Activated naive CD4-positive, alpha-beta T cell (primary cell): ENCODE data around the gene COMMD1.
A peak's percentile ranks its signal among the peaks of the same experiment; 100 is the strongest.
"Not testable (repeated sequence)": the region's sequence is repeated elsewhere in the genome, so short reads cannot be mapped to it uniquely, and the experiment has no call there.

Source experiments
- DNase-seq, 4 experiments: peaks; one replicate each; lab custom pipeline; 2025; lab: John Stamatoyannopoulos, UW

COMMD1 gene

DNA sequence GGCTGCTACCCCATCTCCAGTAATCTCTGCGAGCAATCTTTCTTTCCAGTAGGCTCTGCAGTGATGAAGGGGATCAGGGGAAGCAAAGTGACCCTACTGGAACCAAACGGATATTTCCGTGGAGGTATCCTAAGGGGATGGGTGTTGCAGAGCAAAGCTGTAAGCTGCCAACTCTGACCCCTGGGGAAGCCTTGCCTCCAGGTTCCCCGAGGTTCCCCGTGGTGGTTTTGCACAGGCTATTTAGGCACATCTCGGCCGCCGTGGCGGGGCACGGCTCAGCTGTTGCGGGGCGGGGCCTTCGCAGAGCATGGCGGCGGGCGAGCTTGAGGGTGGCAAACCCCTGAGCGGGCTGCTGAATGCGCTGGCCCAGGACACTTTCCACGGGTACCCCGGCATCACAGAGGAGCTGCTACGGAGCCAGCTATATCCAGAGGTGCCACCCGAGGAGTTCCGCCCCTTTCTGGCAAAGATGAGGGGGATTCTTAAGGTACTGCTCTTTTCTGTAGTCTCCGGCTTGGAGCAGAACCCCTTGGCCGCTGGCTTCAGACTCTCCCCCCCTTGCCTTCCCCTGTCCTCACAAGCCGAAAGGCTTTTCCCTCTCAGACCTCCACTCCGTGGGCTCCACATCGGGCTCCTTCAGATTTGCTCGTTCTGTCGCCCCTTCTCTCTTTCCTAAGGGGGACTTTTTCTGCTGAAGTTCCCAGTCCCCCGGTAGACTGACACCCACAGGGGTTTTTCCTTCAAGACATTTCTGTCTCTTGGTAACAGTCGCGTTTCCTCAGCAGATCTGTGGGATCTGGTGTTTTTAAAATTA, at the start of gene COMMD1:
Gene COMMD1 (plus strand): TSS at position 303 of the 814 bp plus-strand sequence. CDS start 5 bp downstream, at position 308.
- peak; percentile 54 to 74 (median 62) for DNase-seq

- DNase-seq, result no peak
These were observed 48.2 kb upstream of the COMMD1 start for GRCh38 chr2:61857224-61857623.

DNA sequence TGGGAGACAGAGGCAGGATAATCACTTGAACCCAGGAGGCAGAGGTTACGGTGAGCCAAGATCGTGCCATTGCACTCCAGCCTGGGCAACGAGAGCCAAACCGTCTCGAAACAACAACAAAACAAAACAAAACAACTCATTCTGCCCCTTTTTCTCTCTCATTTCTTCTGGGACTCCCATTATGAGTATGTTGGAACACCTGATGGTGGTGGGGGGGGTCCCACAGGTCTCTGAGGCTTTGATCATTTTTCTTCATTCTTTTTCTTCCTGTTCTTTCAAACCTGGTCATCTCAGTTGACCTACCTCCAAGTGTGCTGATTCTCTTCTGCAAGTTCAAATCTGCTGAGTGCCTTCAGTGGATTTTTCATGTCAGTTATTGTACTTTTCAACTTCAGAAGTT, 43.4 kb upstream of the COMMD1 start:
- DNase-seq, result no peak

DNA sequence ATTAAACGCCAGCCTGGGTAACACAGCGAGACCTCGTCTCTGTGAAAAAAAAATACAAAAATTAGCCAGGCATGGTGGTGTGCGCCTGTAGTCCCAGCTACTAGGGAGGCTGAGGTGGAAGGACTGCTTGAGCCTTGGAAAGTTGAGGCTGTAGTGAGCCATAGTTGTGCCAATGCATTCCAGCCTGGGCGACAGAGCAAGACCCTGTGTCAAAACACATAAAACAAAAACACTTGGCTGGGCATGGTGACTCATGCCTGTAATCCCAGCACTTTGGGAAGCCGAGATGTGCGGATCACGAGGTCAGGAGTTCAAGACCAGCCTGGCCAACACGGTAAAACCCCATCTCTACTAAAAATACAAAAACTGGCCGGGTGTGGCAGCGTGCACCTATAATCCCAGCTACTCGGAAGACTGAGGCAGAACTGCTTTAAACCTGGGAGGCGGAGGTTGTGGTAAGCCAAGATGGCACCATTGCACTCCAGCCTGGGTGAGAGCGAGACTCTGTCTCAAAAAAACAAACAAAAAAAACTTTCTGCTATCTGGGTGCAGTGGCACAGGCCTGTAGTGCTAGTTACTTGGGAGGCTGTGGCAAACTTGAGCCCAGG, 38.9 kb upstream of the COMMD1 start:
- not testable (repeated sequence) for DNase-seq

DNA sequence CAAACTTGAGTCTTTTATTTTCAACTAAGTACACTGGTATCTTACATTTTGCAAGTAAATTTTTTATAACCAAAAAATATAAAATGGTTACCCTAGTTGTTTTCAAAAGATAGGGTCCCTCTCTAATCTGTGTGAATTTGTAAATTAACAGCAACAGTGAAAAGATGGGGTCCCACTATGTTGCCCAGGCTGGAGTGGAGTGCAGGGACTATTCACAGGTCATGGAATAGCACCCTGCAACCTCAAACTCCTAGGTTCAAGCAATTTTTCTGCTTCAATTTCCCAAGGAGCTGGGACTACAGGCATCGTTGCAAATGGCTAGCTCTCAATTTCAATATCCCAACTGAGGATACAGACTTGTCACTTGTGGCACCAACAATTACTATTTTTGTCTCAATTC, 29.1 kb upstream of the COMMD1 start:
- DNase-seq, result no peak

DNA sequence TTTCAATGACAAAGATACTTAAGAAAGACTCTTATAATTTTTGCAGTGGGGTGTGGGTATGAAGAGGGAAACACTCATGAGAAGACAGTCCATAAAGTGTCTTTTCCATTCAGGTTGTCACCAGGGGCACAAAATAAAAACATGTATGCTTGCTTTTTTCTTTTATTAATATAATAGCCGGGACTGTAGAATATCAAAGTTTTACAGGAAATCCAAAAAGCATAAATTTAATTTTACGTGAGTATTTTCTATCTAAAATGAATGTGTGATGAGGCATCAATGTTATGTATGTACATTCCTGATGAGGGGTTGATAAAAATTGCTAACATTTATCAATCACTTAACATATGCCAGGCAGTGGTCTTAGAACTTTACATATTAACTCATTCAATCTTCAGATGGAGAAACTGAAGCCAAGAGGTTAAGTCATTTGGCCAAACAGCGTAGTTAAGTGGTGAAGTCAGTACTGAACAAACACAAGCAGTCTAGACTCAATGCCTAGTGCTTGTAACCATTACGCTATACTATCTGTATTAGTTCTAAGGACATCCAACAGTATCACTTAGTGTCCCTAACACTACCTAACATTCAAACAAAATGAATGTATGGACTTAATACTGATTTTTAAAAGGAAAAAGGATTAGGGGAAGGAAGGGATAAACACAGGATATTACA, 27.8 kb upstream of the COMMD1 start:
- DNase-seq, result no peak

- DNase-seq, result no peak
These were observed 26.7 kb upstream of the COMMD1 start for GRCh38 chr2:61878761-61879160.

GRCh38 chr2:61879351-61879750, 26.1 kb upstream of the COMMD1 start:
- DNase-seq, result not testable (repeated sequence)

- no peak for DNase-seq
These were observed 22.6 kb upstream of the COMMD1 start for GRCh38 chr2:61882850-61883249.

DNA sequence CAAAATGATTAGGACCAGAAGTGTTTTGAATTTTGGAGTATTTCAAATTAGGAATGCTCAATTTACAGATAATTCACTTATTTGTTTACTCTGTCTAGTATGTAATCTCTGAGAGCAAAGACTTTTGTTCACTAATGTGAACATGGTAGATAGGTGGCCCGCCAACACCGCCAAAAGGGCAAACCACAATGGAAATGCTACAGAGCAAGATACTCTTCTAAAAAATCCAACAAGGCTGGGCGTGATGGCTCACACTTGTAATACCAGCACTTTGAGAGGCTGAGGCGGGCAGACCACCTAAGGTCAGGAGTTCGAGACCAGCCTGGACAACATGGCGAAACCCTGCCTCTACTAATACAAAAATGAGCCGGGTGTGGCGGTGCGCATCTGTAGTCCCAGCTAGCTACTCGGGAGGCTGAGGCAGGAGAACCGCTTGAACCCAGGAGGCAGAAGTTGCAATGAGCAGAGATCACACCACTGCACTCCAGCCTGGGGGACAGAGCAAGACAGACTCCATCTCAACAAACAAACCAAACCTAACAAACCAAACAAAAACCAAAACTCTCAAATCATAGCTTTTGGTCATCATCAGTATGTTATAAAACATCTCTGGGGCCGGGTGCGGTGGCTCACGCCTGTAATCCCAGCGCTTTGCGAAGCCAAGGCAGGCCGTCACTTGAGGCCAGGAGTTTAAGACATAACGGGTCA, 19.4 kb upstream of the COMMD1 start:
- no peak for DNase-seq

DNA sequence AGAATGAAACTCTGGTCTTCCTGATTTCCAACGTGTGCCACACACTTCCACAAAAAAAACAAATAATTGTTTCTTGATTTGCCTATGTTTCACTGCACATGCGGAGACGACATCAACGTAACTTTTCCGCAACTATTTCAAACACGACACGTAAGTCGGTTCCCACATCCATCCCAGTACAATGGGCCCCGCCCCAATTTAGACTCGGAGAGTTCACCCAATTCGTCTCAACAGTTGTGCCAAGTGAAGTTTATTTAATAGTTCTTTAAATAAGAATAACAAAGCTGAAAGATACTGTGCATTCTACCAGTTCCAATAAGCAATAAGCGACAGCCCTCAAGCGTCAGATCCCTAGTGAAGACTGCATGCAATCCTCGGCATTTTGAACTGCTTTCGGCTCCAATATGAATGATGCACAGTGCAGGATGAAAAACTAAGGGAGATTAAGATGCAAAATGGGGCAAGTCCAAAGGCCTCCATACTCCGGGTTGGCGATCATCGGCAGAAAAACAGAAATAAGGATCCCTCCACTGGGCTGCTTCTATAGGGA, 17.7 kb upstream of the COMMD1 start:
- peak in 1 of 4 experiments; percentile 4 for DNase-seq

DNA sequence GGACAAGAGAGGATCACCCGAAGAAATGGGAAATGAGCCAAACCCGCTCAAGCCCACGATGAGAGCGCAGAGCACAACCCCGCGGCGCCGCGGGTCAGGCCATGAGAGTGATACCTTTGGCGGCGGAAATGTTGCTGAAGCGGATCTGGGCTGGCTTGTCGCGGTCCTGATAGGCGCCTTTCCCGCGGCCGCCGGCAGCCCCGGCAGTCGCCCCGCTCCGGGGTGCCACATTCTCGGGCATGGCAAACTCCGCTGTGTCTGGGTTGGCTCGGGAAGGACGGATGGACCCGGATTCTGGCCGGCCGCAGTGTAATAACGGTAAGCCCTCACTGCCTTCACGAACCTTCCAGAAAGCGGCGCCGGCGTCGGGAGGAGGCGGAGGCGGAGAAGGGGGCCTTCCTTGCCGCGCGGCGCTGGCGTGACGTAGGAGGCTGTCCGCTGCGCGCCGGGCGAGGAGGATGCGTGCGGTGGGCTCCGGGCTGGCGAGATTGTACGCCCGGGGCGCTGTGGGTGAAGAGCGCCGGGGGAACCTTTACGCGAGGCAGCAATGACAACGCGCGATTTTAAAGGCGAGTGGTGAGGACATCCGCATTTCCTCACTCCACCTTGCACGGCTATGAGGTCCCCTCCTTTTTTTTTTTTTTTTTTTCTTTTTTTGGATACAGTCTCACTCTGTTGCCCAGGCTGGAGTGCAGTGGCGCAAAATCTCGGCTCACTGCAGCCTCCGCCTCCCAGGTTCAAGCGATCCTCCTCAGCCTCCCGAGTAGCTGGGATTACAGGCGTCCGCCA, 17.0 kb upstream of the COMMD1 start, which contains the start of gene CCT4:
Gene CCT4 (minus strand): TSS at position 390 of the 789 bp plus-strand sequence. CDS start 149 bp downstream, at position 241.
- DNase-seq, result peak; percentile 78 to 87 (median 86)

DNA sequence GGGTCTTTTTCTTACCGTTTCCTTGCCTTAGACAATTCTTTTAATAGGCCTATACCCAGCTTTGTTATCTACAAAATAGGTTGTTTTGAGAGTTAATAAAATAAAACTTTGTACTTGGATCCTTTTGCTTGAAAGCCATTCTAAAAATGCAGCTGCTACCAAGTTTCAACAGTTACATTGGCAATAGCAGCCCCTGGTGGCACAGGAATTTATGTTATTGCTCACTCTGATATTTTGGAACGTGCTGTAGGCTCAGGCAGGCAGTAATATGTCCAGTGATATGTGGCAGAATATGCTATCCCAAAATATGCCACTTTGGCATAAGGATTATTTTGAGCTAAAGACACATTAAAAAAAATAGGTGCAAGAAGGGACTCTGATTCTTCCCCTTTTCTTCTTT, 6.7 kb upstream of the COMMD1 start:
- no peak for DNase-seq

GRCh38 chr2:61900281-61900680, 5.2 kb upstream of the COMMD1 start:
- no peak for DNase-seq

GRCh38 chr2:61906186-61906470, 654 bp downstream of the COMMD1 start:
- no peak for DNase-seq

GRCh38 chr2:61909116-61909515, 3.6 kb downstream of the COMMD1 start:
- DNase-seq, result no peak

- no peak for DNase-seq
These were observed 5.1 kb downstream of the COMMD1 start for GRCh38 chr2:61910603-61911002.

GRCh38 chr2:61911510-61911909, 6.0 kb downstream of the COMMD1 start:
- no peak for DNase-seq

DNA sequence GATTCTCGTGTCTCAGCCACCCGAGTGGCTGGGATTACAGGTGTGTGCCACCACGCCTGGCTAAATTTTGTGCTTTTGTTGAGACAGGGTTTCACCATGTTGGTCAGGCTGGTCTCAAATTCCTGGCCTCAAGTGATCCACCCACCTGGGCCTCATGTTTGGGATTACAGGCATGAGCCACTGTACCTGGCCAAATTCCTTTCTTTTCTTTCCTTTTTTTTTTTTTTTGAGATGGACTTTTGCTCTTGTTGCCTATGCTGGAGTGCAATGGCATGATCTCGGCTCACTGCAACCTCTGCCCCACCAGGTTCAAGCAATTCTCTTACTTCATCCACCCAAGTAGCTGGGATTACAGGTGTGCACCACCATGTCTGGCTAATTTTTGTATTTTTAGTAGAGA, 9.3 kb downstream of the COMMD1 start:
- DNase-seq, result not testable (repeated sequence)

- no peak for DNase-seq
These were observed 15.1 kb downstream of the COMMD1 start for GRCh38 chr2:61920548-61920947.

DNA sequence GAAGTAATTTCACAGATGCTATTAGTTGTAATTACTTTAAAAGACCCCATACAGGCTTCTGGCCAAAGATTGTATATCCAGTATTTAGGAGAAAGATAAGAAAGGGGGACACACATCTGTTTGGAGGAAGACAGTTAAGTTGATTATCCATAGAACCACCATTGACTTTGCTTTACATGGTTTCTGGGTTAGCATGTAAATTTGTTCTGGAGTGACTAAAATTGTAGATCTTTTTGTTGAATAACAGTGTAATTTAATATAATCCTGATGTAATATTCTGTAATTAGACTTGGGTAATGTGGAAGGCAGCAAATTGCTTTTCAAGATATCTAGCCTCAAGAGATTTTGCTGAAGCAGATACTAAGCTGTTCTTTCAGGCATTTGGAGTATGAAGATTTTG, 17.2 kb downstream of the COMMD1 start:
- DNase-seq, result no peak
